SU-DHL-6 (cell line): ENCODE results near the gene MXD4.

ENCODE experiments used
- H2AFZ ChIP-seq: fragments of 200-600 bp; sonication (generic); 2 replicates; pipeline ENCODE4 v1.6.1; 2014; ENCODE audit warnings: low read depth, mild to moderate bottlenecking, moderate library complexity, mixed read lengths, antibody characterized with exemption, low read length; ENCODE audit not compliant: severe bottlenecking
- H3F3A ChIP-seq: fragments of 200-600 bp; shearing (Covaris generic); 2 replicates; pipeline ENCODE4 v1.6.0; 2016; ENCODE audit warnings: antibody characterized with exemption, mild to moderate bottlenecking; ENCODE audit not compliant: insufficient read depth
- H3K27ac ChIP-seq: fragments of 200-600 bp; sonication (generic); 2 replicates; pipeline ENCODE4 v1.5.1; 2016; ENCODE audit warnings: low read depth, mild to moderate bottlenecking, low read length, moderate library complexity, mixed read lengths
- H3K27me3 ChIP-seq: fragments of 200-600 bp; sonication (generic), shearing (Covaris generic); 2 replicates; pipeline ENCODE4 v1.6.0; 2014; ENCODE audit warnings: mild to moderate bottlenecking, low read length
- H3K36me3 ChIP-seq: fragments of 200-600 bp; sonication (generic); 2 replicates; pipeline ENCODE4 v1.6.1; 2014; ENCODE audit warnings: mild to moderate bottlenecking, low read length, mixed read lengths
- H3K4me2 ChIP-seq: fragments of 300-600, 200-600 bp; shearing (Covaris generic), sonication (generic); 2 replicates; pipeline ENCODE4 v1.6.0; 2014; ENCODE audit warnings: low read length, low read depth, mild to moderate bottlenecking; ENCODE audit not compliant: poor library complexity, severe bottlenecking
- H3K4me3 ChIP-seq: fragments of 200-600 bp; sonication (generic); 2 replicates; pipeline ENCODE4 v1.5.1; 2014; ENCODE audit warnings: antibody characterized with exemption, low read length, mild to moderate bottlenecking, mixed read lengths; ENCODE audit not compliant: insufficient read depth, poor library complexity, severe bottlenecking
- H3K79me2 ChIP-seq: fragments of 200-600 bp; sonication (generic); 2 replicates; pipeline ENCODE4 v1.6.1; 2014; ENCODE audit warnings: mild to moderate bottlenecking, low read length, moderate library complexity; ENCODE audit not compliant: insufficient read depth
- H3K9ac ChIP-seq: fragments of 200-600 bp; sonication (generic); 2 replicates; pipeline ENCODE4 v1.7.0; 2014; ENCODE audit warnings: mild to moderate bottlenecking, low read length
- H3K9me2 ChIP-seq: fragments of 200-600 bp; sonication (generic); replicated peaks from 2 replicates; pipeline ENCODE4 v1.6.1; 2014; ENCODE audit warnings: low read length; ENCODE audit not compliant: insufficient read depth
- H3K9me3 ChIP-seq: fragments of 200-600 bp; sonication (generic); 2 replicates; pipeline ENCODE4 v1.6.1; 2014; ENCODE audit warnings: low read length, mixed read lengths; ENCODE audit not compliant: insufficient read depth
- H4K20me1 ChIP-seq: fragments of 200-600 bp; sonication (generic); 2 replicates; pipeline ENCODE4 v1.6.1; 2014; ENCODE audit warnings: low read depth, mild to moderate bottlenecking, antibody characterized with exemption, low read length, moderate library complexity, mixed read lengths
- CTCF ChIP-seq: fragments of 200-600 bp; sonication (generic); IDR thresholded peaks from one replicate; pipeline ENCODE4 v1.5.1; 2017; ENCODE audit warnings: antibody characterized with exemption, mild to moderate bottlenecking, low read length, moderate library complexity; ENCODE audit not compliant: insufficient read depth, poor library complexity, severe bottlenecking
- EZH2phosphoT487 ChIP-seq: fragments of 200-600 bp; sonication (generic), shearing (Covaris generic); conservative IDR thresholded peaks from 2 replicates; pipeline ENCODE4 v1.6.1; 2018; ENCODE audit warnings: mild to moderate bottlenecking, antibody characterized with exemption, low read length, moderate library complexity, mixed read lengths

Gene MXD4

GRCh38 chr4:2220016-2220630, 41.8 kb downstream of the MXD4 start:
- no peaks in the 10 kb centered on the region; the same call in 1 of the 2 replicates for H3K36me3 ChIP-seq
- H3K27me3 ChIP-seq: no peaks in the 10 kb centered on the region
- H3K9me2 ChIP-seq: no peaks in the 10 kb centered on the region
- no peaks in the 10 kb centered on the region for H3K79me2 ChIP-seq
- no peak overlapping the region for H2AFZ ChIP-seq
- no peak overlapping the region for H3K27ac ChIP-seq
- no peak overlapping the region for H3K4me3 ChIP-seq
- H3K9ac ChIP-seq: no peak overlapping the region
- no peaks in the 10 kb centered on the region for H4K20me1 ChIP-seq
- H3K4me2 ChIP-seq: no peak overlapping the region
- peaks cover 6% of the 10 kb centered on the region; the same call in 1 of the 2 replicates for H3F3A ChIP-seq
- no peaks in the 10 kb centered on the region for H3K9me3 ChIP-seq
- TF ChIP-seq EZH2phosphoT487 (no peak), CTCF (peak; percentile 87)

- Histone ChIP-seq H3K27ac (no peak overlapping the region), H3K79me2 (no peaks in the 10 kb centered on the region), H4K20me1 (no peaks in the 10 kb centered on the region), H3K4me2 (no peak overlapping the region), H3F3A (peaks cover 6% of the 10 kb centered on the region; the same call in 1 of the 2 replicates), H3K36me3 (no peaks in the 10 kb centered on the region; the same call in 1 of the 2 replicates), H3K9me3 (no peaks in the 10 kb centered on the region), H3K9ac (no peak overlapping the region), H3K9me2 (no peaks in the 10 kb centered on the region), H2AFZ (no peak overlapping the region), H3K4me3 (no peak overlapping the region), H3K27me3 (no peaks in the 10 kb centered on the region)
- TF ChIP-seq EZH2phosphoT487: no peak
Observed at GRCh38 chr4:2219233-2219760, 42.6 kb downstream of the MXD4 start.

- Histone ChIP-seq H3K27ac (no peak overlapping the region), H3K27me3 (no peaks in the 10 kb centered on the region), H3K4me2 (no peak overlapping the region), H3K9me3 (no peaks in the 10 kb centered on the region), H3F3A (peaks cover 6% of the 10 kb centered on the region; the same call in 1 of the 2 replicates), H3K4me3 (no peak overlapping the region), H3K9me2 (no peaks in the 10 kb centered on the region), H4K20me1 (no peaks in the 10 kb centered on the region; the same call in 1 of the 2 replicates), H3K36me3 (no peaks in the 10 kb centered on the region), H3K79me2 (no peaks in the 10 kb centered on the region), H2AFZ (no peak overlapping the region), H3K9ac (no peak overlapping the region)
- no peak for TF ChIP-seq CTCF
- no peak for TF ChIP-seq EZH2phosphoT487
Observed at GRCh38 chr4:2218436-2218835, 43.5 kb downstream of the MXD4 start.

GRCh38 chr4:2217726-2218125, 44.2 kb downstream of the MXD4 start:
- no peak overlapping the region for H3K4me3 ChIP-seq
- H3K36me3 ChIP-seq: no peaks in the 10 kb centered on the region
- H3K27ac ChIP-seq: no peak overlapping the region
- H3K27me3 ChIP-seq: no peaks in the 10 kb centered on the region
- H4K20me1 ChIP-seq: no peaks in the 10 kb centered on the region; the same call in 1 of the 2 replicates
- H3K9me2 ChIP-seq: no peaks in the 10 kb centered on the region
- TF ChIP-seq EZH2phosphoT487 (no peak), CTCF (no peak)
- no peak overlapping the region for H3K9ac ChIP-seq
- H3K4me2 ChIP-seq: no peak overlapping the region
- H3K9me3 ChIP-seq: no peaks in the 10 kb centered on the region
- no peak overlapping the region for H2AFZ ChIP-seq
- peaks cover 6% of the 10 kb centered on the region; the same call in 1 of the 2 replicates for H3F3A ChIP-seq
- H3K79me2 ChIP-seq: no peaks in the 10 kb centered on the region
